WERI-Rb-1 (cell line): Measurements from ENCODE around the gene ATP9A.

Source experiments
- DNase-seq: peaks from one replicate; pipeline ENCODE4 v3.0.0-alpha.2; 2020
- H3K27ac ChIP-seq: fragments of 250-450 bp; sonication (Bioruptor Pico); 2 replicates; pipeline ENCODE4 v1.5.1; 2020; ENCODE audit warnings: mild to moderate bottlenecking, moderate library complexity
- H3K27me3 ChIP-seq: fragments of 250-450 bp; sonication (Bioruptor Pico); 2 replicates; pipeline ENCODE4 v1.5.1; 2021; ENCODE audit warnings: mild to moderate bottlenecking, low read depth, moderate library complexity; ENCODE audit not compliant: insufficient read depth, severe bottlenecking
- H3K36me3 ChIP-seq: fragments of 250-450 bp; sonication (Bioruptor Pico); 2 replicates; pipeline ENCODE4 v1.5.1; 2020; ENCODE audit warnings: mild to moderate bottlenecking, moderate library complexity
- H3K4me3 ChIP-seq: 2 replicates; pipeline ENCODE4 v1.5.1; 2011; ENCODE audit warnings: low read depth, mild to moderate bottlenecking, control low read depth, low read length
- H3K9me3 ChIP-seq: fragments of 250-450 bp; sonication (Bioruptor Pico); 2 replicates; pipeline ENCODE4 v1.5.1; 2021; ENCODE audit warnings: mild to moderate bottlenecking, moderate library complexity; ENCODE audit not compliant: severe bottlenecking
- TF ChIP-seq, protein P1 (sequence below): IDR thresholded peaks from 2 replicates; pipeline ENCODE4 v1.5.1; 2011; ENCODE audit warnings: low read depth, mild to moderate bottlenecking, control low read depth, inconsistent platforms, low read length

ATP9A gene

DNA sequence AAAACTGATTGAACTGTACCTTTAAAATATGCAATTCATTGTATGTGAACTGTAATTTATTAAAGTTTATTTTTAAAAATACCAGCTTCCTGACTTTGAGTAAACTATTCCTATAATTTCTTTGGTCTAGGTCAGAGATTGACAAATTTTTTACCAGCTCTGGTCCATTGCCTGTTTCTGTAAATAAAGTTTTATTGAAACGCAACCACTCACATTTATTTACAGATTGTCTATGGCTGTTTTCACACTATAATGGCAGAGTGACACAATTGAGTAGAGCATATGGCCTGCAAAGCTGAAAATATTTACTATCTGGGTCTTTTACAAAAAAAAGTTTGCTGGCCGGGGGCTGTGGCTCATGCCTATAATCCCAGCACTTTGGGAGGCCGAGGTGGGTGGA lies 192.7 kb downstream of the ATP9A start:
- no peak overlapping the region for H3K27ac ChIP-seq
- H3K36me3 ChIP-seq, result no peaks in the 10 kb centered on the region
- H3K4me3 ChIP-seq, result no peak overlapping the region
- peaks cover 3% of the 10 kb centered on the region for H3K9me3 ChIP-seq
- peaks cover 89% of the 10 kb centered on the region for H3K27me3 ChIP-seq
- DNase-seq, result no peak
- TF ChIP-seq, protein P1, sequence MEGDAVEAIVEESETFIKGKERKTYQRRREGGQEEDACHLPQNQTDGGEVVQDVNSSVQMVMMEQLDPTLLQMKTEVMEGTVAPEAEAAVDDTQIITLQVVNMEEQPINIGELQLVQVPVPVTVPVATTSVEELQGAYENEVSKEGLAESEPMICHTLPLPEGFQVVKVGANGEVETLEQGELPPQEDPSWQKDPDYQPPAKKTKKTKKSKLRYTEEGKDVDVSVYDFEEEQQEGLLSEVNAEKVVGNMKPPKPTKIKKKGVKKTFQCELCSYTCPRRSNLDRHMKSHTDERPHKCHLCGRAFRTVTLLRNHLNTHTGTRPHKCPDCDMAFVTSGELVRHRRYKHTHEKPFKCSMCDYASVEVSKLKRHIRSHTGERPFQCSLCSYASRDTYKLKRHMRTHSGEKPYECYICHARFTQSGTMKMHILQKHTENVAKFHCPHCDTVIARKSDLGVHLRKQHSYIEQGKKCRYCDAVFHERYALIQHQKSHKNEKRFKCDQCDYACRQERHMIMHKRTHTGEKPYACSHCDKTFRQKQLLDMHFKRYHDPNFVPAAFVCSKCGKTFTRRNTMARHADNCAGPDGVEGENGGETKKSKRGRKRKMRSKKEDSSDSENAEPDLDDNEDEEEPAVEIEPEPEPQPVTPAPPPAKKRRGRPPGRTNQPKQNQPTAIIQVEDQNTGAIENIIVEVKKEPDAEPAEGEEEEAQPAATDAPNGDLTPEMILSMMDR, result no peak

DNA sequence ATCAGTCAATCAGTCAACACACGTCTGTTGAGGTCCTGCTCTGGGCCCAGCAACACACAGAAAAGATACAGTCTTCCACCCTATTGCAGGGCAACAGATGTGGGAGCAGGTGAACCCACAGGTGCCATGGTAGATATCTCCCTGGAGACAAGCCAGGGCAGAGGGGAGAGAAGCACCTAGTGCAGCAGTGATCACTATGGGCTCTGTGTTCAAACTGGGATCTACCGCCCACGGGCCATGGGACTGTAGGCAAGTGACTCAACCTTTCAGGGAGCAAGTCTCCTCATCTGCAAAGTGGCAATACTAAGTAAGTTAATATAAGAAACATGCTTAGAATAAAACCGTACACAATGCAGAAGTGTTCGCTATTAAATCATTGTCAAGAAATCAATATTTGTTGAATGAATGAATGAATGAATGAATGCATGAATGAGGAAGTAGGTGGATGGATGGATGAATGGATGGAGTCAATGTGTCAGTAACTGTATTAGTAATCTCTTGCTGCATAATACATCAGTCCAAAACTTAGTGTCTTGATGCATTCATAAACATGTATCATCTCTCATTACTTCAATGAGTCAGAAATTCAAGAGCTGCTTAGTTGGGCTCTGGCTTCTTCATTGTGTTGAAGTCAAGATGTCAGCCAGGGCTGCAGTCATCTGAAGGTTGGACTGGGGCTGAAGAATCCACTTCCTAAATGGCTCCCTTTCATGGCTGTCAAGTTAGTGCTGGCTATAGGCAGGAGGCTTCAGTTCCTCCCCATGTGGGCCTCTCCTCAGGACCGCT lies 193.7 kb downstream of the ATP9A start:
- TF ChIP-seq, protein P1, result no peak
- H3K36me3 ChIP-seq, result no peaks in the 10 kb centered on the region

DNA sequence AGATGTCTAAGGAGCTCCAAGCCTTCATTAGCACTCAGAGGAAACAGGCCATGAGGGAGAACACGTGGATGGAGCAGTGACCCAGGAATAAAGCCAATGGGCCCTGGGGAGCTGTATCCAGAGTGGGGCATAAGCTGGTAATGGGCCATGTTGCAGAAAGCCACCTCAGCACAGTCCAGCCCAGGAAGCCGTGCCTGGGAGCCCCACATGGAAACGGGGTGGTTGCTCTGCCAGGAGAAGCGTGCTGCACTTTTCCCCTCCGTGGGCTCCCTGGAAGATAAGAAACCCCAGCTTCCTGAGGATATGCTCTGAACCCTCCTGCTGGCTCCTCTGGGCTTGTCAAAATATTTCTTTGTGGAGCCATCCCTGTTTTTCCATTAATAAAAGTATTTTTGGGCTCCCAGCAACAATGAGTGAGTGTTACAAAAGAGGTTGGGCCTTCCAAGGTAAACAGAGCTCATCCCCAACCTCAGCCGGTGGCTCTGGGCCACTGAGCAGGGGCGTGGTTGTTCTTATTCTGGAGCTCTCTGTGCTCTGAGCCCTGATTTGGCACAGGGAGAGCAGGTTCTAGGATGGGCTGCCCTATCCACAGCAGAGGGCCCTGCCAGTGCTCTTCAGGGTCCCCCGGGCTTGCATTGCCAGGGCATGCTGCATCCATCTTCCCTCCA lies 194.5 kb downstream of the ATP9A start:
- no peak for DNase-seq
- TF ChIP-seq, protein P1, result no peak
- H3K9me3 ChIP-seq, result peaks cover 3% of the 10 kb centered on the region
- H3K27me3 ChIP-seq, result peaks cover 93% of the 10 kb centered on the region
- H3K36me3 ChIP-seq, result no peaks in the 10 kb centered on the region
- no peak overlapping the region for H3K27ac ChIP-seq
- no peak overlapping the region for H3K4me3 ChIP-seq

More for the DNA sequence above, 193.7 kb downstream of the ATP9A start:
- peaks cover 90% of the 10 kb centered on the region for H3K27me3 ChIP-seq
- H3K4me3 ChIP-seq, result no peak overlapping the region
- DNase-seq, result no peak
- no peak overlapping the region for H3K27ac ChIP-seq
- peaks cover 3% of the 10 kb centered on the region for H3K9me3 ChIP-seq

DNA sequence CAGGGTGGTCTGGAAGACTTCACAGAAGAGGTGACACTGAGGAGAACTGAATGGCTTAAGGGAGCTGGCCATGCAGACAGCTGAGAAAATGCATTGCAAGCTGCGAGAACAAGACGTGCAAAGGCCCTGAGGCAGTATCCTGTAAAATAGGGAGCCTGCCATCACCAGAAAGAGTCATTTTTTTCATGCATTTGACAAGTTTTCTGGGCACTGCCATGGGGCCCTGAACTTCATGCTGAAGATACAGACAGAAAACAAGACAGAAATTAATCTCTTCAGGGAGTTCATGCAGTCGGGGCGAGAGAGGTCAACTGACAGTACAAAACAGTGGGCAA lies 196.8 kb downstream of the ATP9A start:
- Histone ChIP-seq H3K27ac (no peak overlapping the region), H3K27me3 (peaks cover 89% of the 10 kb centered on the region), H3K9me3 (peaks cover 3% of the 10 kb centered on the region), H3K4me3 (no peak overlapping the region), H3K36me3 (no peaks in the 10 kb centered on the region)
- TF ChIP-seq, protein P1, result no peak
- DNase-seq, result no peak

DNA sequence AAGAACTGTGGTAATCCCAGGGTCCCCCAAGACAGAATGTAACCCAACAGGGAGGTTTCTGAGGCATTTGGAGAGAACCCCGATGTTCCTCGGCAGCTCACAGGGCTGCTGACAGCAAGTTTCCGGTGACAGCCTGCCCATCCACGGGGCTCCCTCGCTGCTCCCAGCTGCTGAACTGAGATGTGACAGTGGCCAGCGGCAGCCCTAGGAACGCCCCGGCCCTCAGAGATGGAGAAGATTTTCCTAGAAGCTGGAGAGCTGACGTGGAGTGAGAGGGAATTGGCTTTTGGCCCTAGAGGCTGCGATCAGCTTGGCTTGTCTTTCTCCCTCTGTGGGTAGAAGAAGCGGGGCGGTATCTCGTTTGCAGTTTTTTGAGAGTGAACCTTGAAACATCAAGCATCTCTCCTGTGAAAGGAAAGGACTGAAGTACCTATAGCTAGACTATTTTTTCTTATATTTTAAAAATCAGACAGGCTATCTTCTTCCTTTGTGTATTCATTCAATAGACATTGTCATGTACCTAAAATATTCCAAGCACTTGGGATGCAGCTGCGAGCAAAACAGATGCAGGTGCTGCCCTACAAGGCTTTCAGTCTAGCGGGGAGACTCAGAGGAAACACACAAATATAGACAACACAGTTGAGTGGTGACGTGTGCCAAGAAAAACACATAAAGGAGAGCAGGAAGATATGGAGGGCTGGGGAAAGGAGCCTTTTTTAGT lies 197.3 kb downstream of the ATP9A start:
- DNase-seq, result no peak
- H3K36me3 ChIP-seq, result no peaks in the 10 kb centered on the region
- H3K27ac ChIP-seq, result no peak overlapping the region
- TF ChIP-seq, protein P1, result no peak
- peaks cover 3% of the 10 kb centered on the region for H3K9me3 ChIP-seq
- H3K4me3 ChIP-seq, result no peak overlapping the region
- H3K27me3 ChIP-seq, result peaks cover 93% of the 10 kb centered on the region
